OCI-LY3 (cell line): ENCODE results near the gene SLC7A7.
"Not testable (repeated sequence)": the region's sequence is repeated elsewhere in the genome, so short reads cannot be mapped to it uniquely, and the experiment has no call there.

Experiments
- H2AFZ ChIP-seq: fragments of 200-600, 300-600 bp; shearing (Covaris generic); 2 replicates; pipeline ENCODE4 v1.6.0; 2014; ENCODE audit warnings: antibody characterized with exemption, low read depth, low read length
- H3K27ac ChIP-seq: fragments of 200-600, 300-600 bp; sonication (generic); 2 replicates; pipeline ENCODE4 v1.5.1; 2014; ENCODE audit warnings: mild to moderate bottlenecking, low read length, moderate library complexity, mixed read lengths
- H3K27me3 ChIP-seq: fragments of 200-600, 300-600 bp; sonication (generic); 2 replicates; pipeline ENCODE4 v1.6.1; 2014; ENCODE audit warnings: low read depth, low read length, mixed read lengths
- H3K36me3 ChIP-seq: fragments of 200-600, 300-600 bp; sonication (generic); replicated peaks from 2 replicates; pipeline ENCODE3; 2014; ENCODE audit warnings: low read depth, low read length, mixed read lengths
- H3K4me1 ChIP-seq: fragments of 300-600, 200-600 bp; sonication (generic); 2 replicates; pipeline ENCODE4 v1.6.1; 2014; ENCODE audit warnings: low read length, mixed read lengths
- H3K4me2 ChIP-seq: fragments of 200-600, 300-600 bp; sonication (generic); 2 replicates; pipeline ENCODE4 v1.6.1; 2014; ENCODE audit warnings: low read length, mixed read lengths
- H3K4me3 ChIP-seq: fragments of 300-600, 200-600 bp; sonication (generic); 2 replicates; pipeline ENCODE4 v1.5.1; 2014; ENCODE audit warnings: antibody characterized with exemption, mild to moderate bottlenecking, low read length, moderate library complexity
- H3K79me2 ChIP-seq: fragments of 300-600, 200-600 bp; shearing (Covaris generic); 2 replicates; pipeline ENCODE4 v1.6.1; 2014; ENCODE audit warnings: mild to moderate bottlenecking, low read length, mixed read lengths
- H3K9ac ChIP-seq: fragments of 300-600, 200-600 bp; shearing (Covaris generic); 2 replicates; pipeline ENCODE4 v1.6.0; 2014; ENCODE audit warnings: mild to moderate bottlenecking, low read length, moderate library complexity
- H3K9me3 ChIP-seq: fragments of 200-600, 300-600 bp; shearing (Covaris generic); 2 replicates; pipeline ENCODE4 v1.6.1; 2014; ENCODE audit warnings: low read length, mixed read lengths; ENCODE audit not compliant: insufficient read depth
- H4K20me1 ChIP-seq: fragments of 200-600, 300-600 bp; sonication (generic); 2 replicates; pipeline ENCODE4 v1.6.1; 2016; ENCODE audit warnings: low read length, mixed read lengths; ENCODE audit not compliant: insufficient read depth
- EZH2phosphoT487 ChIP-seq: fragments of 200-600 bp; shearing (Covaris generic); IDR thresholded peaks from 2 replicates; pipeline ENCODE4 v1.6.1; 2018; ENCODE audit warnings: antibody characterized with exemption, mixed run types, low read depth
- TF ChIP-seq, protein P1 (sequence below): fragments of 200-600, 300-600 bp; sonication (generic); IDR thresholded peaks from 2 replicates; pipeline ENCODE4 v1.5.1; 2014; ENCODE audit warnings: antibody characterized with exemption, low read length, low read depth

The SLC7A7 gene

DNA sequence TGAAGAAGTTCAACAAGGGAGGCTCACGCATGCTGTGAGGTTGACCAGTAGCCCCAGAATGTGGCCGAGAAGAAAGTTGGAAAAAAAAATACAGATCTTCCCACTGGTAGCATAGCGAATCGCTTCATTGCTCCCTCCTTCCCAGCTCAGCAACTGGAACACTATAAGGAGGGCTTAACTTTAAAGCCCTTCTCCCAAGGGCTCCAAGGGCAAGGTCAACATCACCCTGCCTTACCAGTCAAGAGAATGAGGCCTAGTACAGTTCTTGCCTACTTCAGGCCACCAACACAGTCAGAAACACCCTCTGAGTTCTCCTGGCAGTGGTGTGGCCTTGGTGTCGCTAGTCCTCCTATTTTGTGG, 34.3 kb downstream of the SLC7A7 start:
- Histone ChIP-seq H3K36me3 (no peaks in the 10 kb centered on the region), H3K27ac (no peak overlapping the region), H3K79me2 (no peaks in the 10 kb centered on the region), H3K9ac (no peak overlapping the region), H2AFZ (no peak overlapping the region), H3K9me3 (no peaks in the 10 kb centered on the region), H4K20me1 (no peaks in the 10 kb centered on the region), H3K27me3 (no peaks in the 10 kb centered on the region), H3K4me1 (no peaks in the 10 kb centered on the region), H3K4me3 (no peak overlapping the region), H3K4me2 (no peak overlapping the region)
- TF ChIP-seq, protein P1, sequence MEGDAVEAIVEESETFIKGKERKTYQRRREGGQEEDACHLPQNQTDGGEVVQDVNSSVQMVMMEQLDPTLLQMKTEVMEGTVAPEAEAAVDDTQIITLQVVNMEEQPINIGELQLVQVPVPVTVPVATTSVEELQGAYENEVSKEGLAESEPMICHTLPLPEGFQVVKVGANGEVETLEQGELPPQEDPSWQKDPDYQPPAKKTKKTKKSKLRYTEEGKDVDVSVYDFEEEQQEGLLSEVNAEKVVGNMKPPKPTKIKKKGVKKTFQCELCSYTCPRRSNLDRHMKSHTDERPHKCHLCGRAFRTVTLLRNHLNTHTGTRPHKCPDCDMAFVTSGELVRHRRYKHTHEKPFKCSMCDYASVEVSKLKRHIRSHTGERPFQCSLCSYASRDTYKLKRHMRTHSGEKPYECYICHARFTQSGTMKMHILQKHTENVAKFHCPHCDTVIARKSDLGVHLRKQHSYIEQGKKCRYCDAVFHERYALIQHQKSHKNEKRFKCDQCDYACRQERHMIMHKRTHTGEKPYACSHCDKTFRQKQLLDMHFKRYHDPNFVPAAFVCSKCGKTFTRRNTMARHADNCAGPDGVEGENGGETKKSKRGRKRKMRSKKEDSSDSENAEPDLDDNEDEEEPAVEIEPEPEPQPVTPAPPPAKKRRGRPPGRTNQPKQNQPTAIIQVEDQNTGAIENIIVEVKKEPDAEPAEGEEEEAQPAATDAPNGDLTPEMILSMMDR: no peak

DNA sequence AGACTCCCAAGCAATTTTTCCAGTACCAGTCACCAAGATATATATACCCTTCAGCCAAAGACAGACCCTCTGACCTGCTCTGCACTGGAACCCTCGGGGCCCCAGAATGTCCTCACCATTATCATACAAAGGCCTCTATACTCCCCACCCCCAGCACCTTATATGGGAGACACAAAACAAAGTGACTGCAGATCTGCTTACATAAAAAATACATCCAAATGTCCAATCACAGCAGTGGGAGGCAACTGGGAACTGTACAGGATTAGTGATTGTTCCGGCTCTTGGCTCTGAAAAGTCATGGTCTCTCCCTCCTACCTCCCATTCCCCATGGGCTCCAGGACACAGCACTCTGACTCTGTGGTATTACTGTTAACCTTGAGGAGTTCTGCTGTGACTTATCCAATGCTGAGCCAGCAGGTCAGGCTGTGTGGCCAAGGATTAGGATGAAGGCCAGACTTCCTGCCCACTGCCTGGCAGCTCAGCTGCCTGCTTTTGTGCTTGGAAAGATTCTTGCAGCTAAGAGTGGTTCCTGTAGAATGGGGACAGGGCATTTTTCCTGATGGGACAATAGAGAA, 35.0 kb downstream of the SLC7A7 start:
- Histone ChIP-seq H3K4me1 (no peaks in the 10 kb centered on the region), H3K79me2 (no peaks in the 10 kb centered on the region), H3K27me3 (no peaks in the 10 kb centered on the region), H3K9ac (no peak overlapping the region), H3K36me3 (peaks cover 3% of the 10 kb centered on the region), H3K4me2 (no peak overlapping the region), H3K9me3 (no peaks in the 10 kb centered on the region), H3K4me3 (no peak overlapping the region), H2AFZ (no peak overlapping the region), H4K20me1 (no peaks in the 10 kb centered on the region), H3K27ac (no peak overlapping the region)
- no peak for TF ChIP-seq EZH2phosphoT487
- TF ChIP-seq, protein P1: no peak

DNA sequence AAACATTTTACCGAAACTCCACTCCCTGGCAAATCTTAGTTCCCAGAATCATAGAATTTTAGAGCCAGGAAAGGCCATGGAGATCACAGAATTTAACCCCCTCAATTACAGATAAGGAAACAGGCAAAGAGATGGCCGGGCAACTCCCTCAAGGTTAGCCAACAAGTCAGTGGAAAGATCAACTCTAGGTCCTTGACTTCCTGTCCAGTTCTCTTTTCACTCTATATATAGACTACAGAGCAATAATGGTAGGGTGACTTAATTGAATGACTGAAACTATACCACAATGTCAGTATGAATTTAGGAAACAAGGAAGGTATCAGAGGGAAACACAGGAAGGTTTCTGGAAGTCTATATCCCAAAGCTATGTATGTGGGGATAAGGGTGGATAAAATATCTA, 37.2 kb downstream of the SLC7A7 start:
- Histone ChIP-seq H3K4me1 (no peaks in the 10 kb centered on the region), H3K9me3 (no peaks in the 10 kb centered on the region), H3K4me2 (no peak overlapping the region), H3K27ac (no peak overlapping the region), H3K79me2 (no peaks in the 10 kb centered on the region), H3K27me3 (no peaks in the 10 kb centered on the region), H4K20me1 (no peaks in the 10 kb centered on the region), H3K9ac (no peak overlapping the region), H3K36me3 (peaks cover 16% of the 10 kb centered on the region), H2AFZ (no peak overlapping the region), H3K4me3 (no peak overlapping the region)
- TF ChIP-seq, protein P1: no peak
- TF ChIP-seq EZH2phosphoT487: no peak

DNA sequence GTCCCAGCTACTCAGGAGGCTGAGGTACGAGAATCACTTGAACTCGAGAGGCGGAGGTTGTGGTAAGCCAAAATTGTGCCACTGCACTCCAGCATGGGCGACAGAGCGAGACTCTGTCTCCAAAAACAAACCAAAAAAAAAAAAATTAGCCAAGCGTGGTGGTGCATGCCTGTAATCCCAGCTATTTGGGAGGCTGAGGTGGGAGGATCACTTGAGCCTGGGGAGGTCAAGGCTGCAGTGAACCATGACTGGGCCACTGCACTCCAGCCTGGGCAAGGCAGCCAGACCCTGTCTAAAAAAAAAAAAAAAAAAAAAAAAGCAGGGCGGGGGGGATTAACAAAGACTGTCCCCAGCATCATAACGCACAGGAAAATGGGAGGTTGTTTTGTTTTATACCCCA, 38.4 kb downstream of the SLC7A7 start:
- not testable (repeated sequence) for H3K4me3 ChIP-seq, H3K9ac ChIP-seq, H3K79me2 ChIP-seq, H4K20me1 ChIP-seq, H2AFZ ChIP-seq, H3K9me3 ChIP-seq, H3K27ac ChIP-seq, H3K4me2 ChIP-seq, H3K27me3 ChIP-seq, H3K4me1 ChIP-seq
- peaks cover 19% of the 10 kb centered on the region for H3K36me3 ChIP-seq

DNA sequence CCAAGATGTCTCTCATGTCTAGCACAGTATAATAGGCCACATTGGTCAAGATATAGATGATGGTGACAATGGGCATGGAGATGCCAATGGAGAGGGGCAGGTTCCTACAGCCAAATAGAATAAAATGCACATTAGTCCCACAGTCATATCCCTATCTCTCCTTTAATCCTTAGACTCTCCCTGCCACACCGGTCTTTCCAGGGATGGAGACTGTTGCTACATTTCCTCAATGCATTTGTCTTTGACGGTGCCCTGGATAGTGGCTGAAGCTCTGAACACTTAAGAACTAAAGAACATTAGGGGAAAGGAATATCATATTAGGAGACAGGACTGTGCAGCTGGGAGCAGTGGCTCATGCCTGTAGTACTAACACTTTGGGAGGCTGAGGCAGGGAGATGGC, 39.0 kb downstream of the SLC7A7 start:
- Histone ChIP-seq H4K20me1 (no peaks in the 10 kb centered on the region), H3K27ac (no peak overlapping the region), H3K27me3 (no peaks in the 10 kb centered on the region), H3K4me1 (no peaks in the 10 kb centered on the region), H3K79me2 (no peaks in the 10 kb centered on the region), H3K9me3 (no peaks in the 10 kb centered on the region), H2AFZ (no peak overlapping the region), H3K36me3 (peaks cover 25% of the 10 kb centered on the region), H3K4me2 (no peak overlapping the region), H3K4me3 (no peak overlapping the region), H3K9ac (no peak overlapping the region)
- no peak for TF ChIP-seq EZH2phosphoT487
- TF ChIP-seq, protein P1: no peak
